BLaER1 treated with 17β-estradiol and CSF1 and Interleukin-3, amounts not matched to agents 10 nM and 100 nM (cell line): ENCODE data around the gene IL33.

Source experiments
- H3K27ac ChIP-seq, 11 experiments: shearing (Covaris generic); formaldehyde crosslinking; 2 replicates each; pipeline ENCODE4 v1.8.1; 2022
- H3K27me3 ChIP-seq, 11 experiments: shearing (Covaris generic); formaldehyde crosslinking; 2 replicates each; pipeline ENCODE4 v1.8.1; 2022
- H3K36me3 ChIP-seq, 11 experiments: shearing (Covaris generic); formaldehyde crosslinking; 2 replicates each; pipeline ENCODE4 v1.8.1; 2022
- H3K4me1 ChIP-seq, 10 experiments: shearing (Covaris generic); formaldehyde crosslinking; 2 replicates each; pipeline ENCODE4 v1.8.1; 2022
- H3K4me2 ChIP-seq, 11 experiments: shearing (Covaris generic); formaldehyde crosslinking; 2 replicates each; pipeline ENCODE4 v1.8.1; 2022
- H3K4me3 ChIP-seq, 10 experiments: shearing (Covaris generic); formaldehyde crosslinking; 2 replicates each; pipeline ENCODE4 v1.8.1; 2022
- H3K9ac ChIP-seq, 11 experiments: shearing (Covaris generic); formaldehyde crosslinking; 2 replicates each; pipeline ENCODE4 v1.8.1; 2022
- H3K9me3 ChIP-seq, 11 experiments: shearing (Covaris generic); formaldehyde crosslinking; replicated peaks in 1 of 11; 2 replicates each; pipeline ENCODE4 v1.8.1; 2022
- H4K20me1 ChIP-seq, 11 experiments: shearing (Covaris generic); formaldehyde crosslinking; 2 replicates each; pipeline ENCODE4 v1.8.1; 2022
- Cebpa-rat ChIP-seq, 11 experiments: shearing (Covaris generic); IDR thresholded peaks; 2 replicates each; pipeline ENCODE4 v1.8.1; 2022

The IL33 gene

GRCh38 chr9:6214434-6214833 lies 1.2 kb upstream of the IL33 start:
- Histone ChIP-seq H4K20me1 (no peaks in the 10 kb centered on the region), H3K4me3 (no peak overlapping the region), H3K36me3 (0 out of 22 replicates have a peak, but pooled peaks cover 0 to 1% (median 0%) of the 10 kb centered on the region in 11 experiments), H3K9me3 (peaks cover 13 to 24% (median 16%) of the 10 kb centered on the region in 11 experiments), H3K4me2 (no peak overlapping the region), H3K4me1 (peaks cover 0 to 23% (median 6%) of the 10 kb centered on the region in 10 experiments; a peak in 8 of 20 replicates), H3K27ac (no peak overlapping the region), H3K9ac (no peak overlapping the region), H3K27me3 (no peaks in the 10 kb centered on the region)
- no peak for TF ChIP-seq Cebpa-rat (IDR thresholded peaks at IDR 0.05)

GRCh38 chr9:6214903-6215302 lies 704 bp upstream of the IL33 start:
- TF ChIP-seq Cebpa-rat (IDR thresholded peaks at IDR 0.05), result no peak
- Histone ChIP-seq H3K27me3 (no peaks in the 10 kb centered on the region), H3K4me1 (peaks cover 0 to 23% (median 6%) of the 10 kb centered on the region in 10 experiments; a peak in 8 of 20 replicates), H3K9me3 (peaks cover 9 to 19% (median 11%) of the 10 kb centered on the region in 11 experiments), H3K4me2 (no peak overlapping the region), H3K4me3 (no peak overlapping the region), H3K36me3 (no peaks in the 10 kb centered on the region), H3K27ac (no peak overlapping the region), H4K20me1 (no peaks in the 10 kb centered on the region), H3K9ac (no peak overlapping the region)

- Histone ChIP-seq H3K4me3 (no peak overlapping the region), H4K20me1 (no peaks in the 10 kb centered on the region), H3K36me3 (no peaks in the 10 kb centered on the region), H3K9ac (no peak overlapping the region), H3K27me3 (no peaks in the 10 kb centered on the region), H3K4me2 (no peak overlapping the region), H3K27ac (no peak overlapping the region), H3K9me3 (peaks cover 0 to 8% (median 0%) of the 10 kb centered on the region in 11 experiments; a peak in 4 of 22 replicates), H3K4me1 (peaks cover 0 to 23% (median 6%) of the 10 kb centered on the region in 10 experiments; a peak in 8 of 20 replicates)
- no peak for TF ChIP-seq Cebpa-rat (IDR thresholded peaks at IDR 0.05)
Measured at GRCh38 chr9:6216002-6216401, 395 bp downstream of the IL33 start.

GRCh38 chr9:6216951-6217350 lies 1.3 kb downstream of the IL33 start:
- Histone ChIP-seq H3K9ac (no peak overlapping the region), H3K27ac (no peak overlapping the region), H4K20me1 (no peaks in the 10 kb centered on the region), H3K4me2 (peak overlapping the region in 2 of 11 experiments; percentile 49 to 62; a peak in 2 of 22 replicates), H3K36me3 (no peaks in the 10 kb centered on the region), H3K4me3 (no peak overlapping the region), H3K9me3 (no peaks in the 10 kb centered on the region), H3K27me3 (no peaks in the 10 kb centered on the region), H3K4me1 (peaks cover 0 to 23% (median 6%) of the 10 kb centered on the region in 10 experiments; a peak in 8 of 20 replicates)
- no peak for TF ChIP-seq Cebpa-rat (IDR thresholded peaks at IDR 0.05)

- TF ChIP-seq Cebpa-rat (IDR thresholded peaks at IDR 0.05), result no peak
- H3K9ac ChIP-seq, result no peak overlapping the region
- peak overlapping the region in 6 of 11 experiments; percentile 13 to 62 (median 49); a peak in 10 of 22 replicates for H3K4me2 ChIP-seq
- H3K27ac ChIP-seq, result no peak overlapping the region
- peaks cover 0 to 17% (median 4%) of the 10 kb centered on the region in 10 experiments; a peak in 8 of 20 replicates for H3K4me1 ChIP-seq
- no peaks in the 10 kb centered on the region for H3K9me3 ChIP-seq
- no peaks in the 10 kb centered on the region for H3K27me3 ChIP-seq
- no peak overlapping the region for H3K4me3 ChIP-seq
- H4K20me1 ChIP-seq, result no peaks in the 10 kb centered on the region
- H3K36me3 ChIP-seq, result no peaks in the 10 kb centered on the region
Measured at GRCh38 chr9:6218099-6218502, 2.5 kb downstream of the IL33 start.

- no peak for TF ChIP-seq Cebpa-rat (IDR thresholded peaks at IDR 0.05)
- H3K9ac ChIP-seq, result no peak overlapping the region
- no peaks in the 10 kb centered on the region for H3K27me3 ChIP-seq
- no peaks in the 10 kb centered on the region for H4K20me1 ChIP-seq
- H3K36me3 ChIP-seq, result no peaks in the 10 kb centered on the region
- H3K9me3 ChIP-seq, result no peaks in the 10 kb centered on the region
- no peak overlapping the region for H3K4me3 ChIP-seq
- no peak overlapping the region for H3K4me2 ChIP-seq
- H3K27ac ChIP-seq, result no peak overlapping the region
- H3K4me1 ChIP-seq, result peaks cover 0 to 17% (median 3%) of the 10 kb centered on the region in 10 experiments; a peak in 8 of 20 replicates
Measured at GRCh38 chr9:6219040-6219439, 3.4 kb downstream of the IL33 start.

- no peaks in the 10 kb centered on the region for H3K36me3 ChIP-seq
- no peaks in the 10 kb centered on the region for H3K27me3 ChIP-seq
- no peak overlapping the region for H3K4me3 ChIP-seq
- TF ChIP-seq Cebpa-rat (IDR thresholded peaks at IDR 0.05), result no peak
- H4K20me1 ChIP-seq, result no peaks in the 10 kb centered on the region
- peaks cover 0 to 17% (median 3%) of the 10 kb centered on the region in 10 experiments; a peak in 8 of 20 replicates for H3K4me1 ChIP-seq
- no peak overlapping the region for H3K27ac ChIP-seq
- no peaks in the 10 kb centered on the region for H3K9me3 ChIP-seq
- no peak overlapping the region for H3K9ac ChIP-seq
- H3K4me2 ChIP-seq, result no peak overlapping the region
Measured at GRCh38 chr9:6219981-6220380, 4.4 kb downstream of the IL33 start.

GRCh38 chr9:6224393-6225154 lies 9.0 kb downstream of the IL33 start:
- Histone ChIP-seq H3K36me3 (no peaks in the 10 kb centered on the region), H3K27me3 (no peaks in the 10 kb centered on the region), H3K4me3 (no peak overlapping the region), H3K27ac (no peak overlapping the region), H3K4me1 (peaks cover 0 to 10% (median 4%) of the 10 kb centered on the region in 10 experiments; a peak in 10 of 20 replicates), H3K9me3 (no peaks in the 10 kb centered on the region), H3K4me2 (no peak overlapping the region), H4K20me1 (no peaks in the 10 kb centered on the region), H3K9ac (no peak overlapping the region)
- no peak for TF ChIP-seq Cebpa-rat (IDR thresholded peaks at IDR 0.05)

GRCh38 chr9:6226696-6227095 lies 11.1 kb downstream of the IL33 start:
- H3K27ac ChIP-seq, result no peak overlapping the region
- no peaks in the 10 kb centered on the region for H4K20me1 ChIP-seq
- no peak for TF ChIP-seq Cebpa-rat (IDR thresholded peaks at IDR 0.05)
- no peak overlapping the region for H3K9ac ChIP-seq
- H3K36me3 ChIP-seq, result no peaks in the 10 kb centered on the region
- no peak overlapping the region for H3K4me2 ChIP-seq
- no peak overlapping the region for H3K4me3 ChIP-seq
- no peaks in the 10 kb centered on the region for H3K9me3 ChIP-seq
- H3K4me1 ChIP-seq, result peaks cover 0 to 31% (median 16%) of the 10 kb centered on the region in 10 experiments; a peak in 16 of 20 replicates
- H3K27me3 ChIP-seq, result no peaks in the 10 kb centered on the region
